ENCODE measurements around the gene RBM33. TPM values are rescaled to one million over a fixed set of nuclear protein-coding genes. Genes with fewer than 3 reads are reported as not detected.

RBM33 gene
- total RNA-seq, 2 donors from 2014 or later = 56.9 to 60.2 TPM

GRCh38 chr7:155785536-155785935 is 141.1 kb downstream of the RBM33 start:
- Histone ChIP-seq H3K4me1 (no peaks in the 10 kb centered on the region), H3K9me3 (no peaks in the 10 kb centered on the region), H3K9ac (ENCODE audit: low read depth in 2 of 2, low read length in 2 of 2) (no peak overlapping the region), H3K27me3 (peaks cover 7% of the 10 kb centered on the region), H3K4me3 (no peak overlapping the region), H3K27ac (no peak overlapping the region), H3K36me3 (no peaks in the 10 kb centered on the region)
- no peak for TF ChIP-seq CTCF (IDR thresholded peaks at IDR 0.05)
- intact Hi-C loops (cut with DNase I) = no loop called here
- DNase-seq = no peak

GRCh38 chr7:155786491-155786890 is 142.0 kb downstream of the RBM33 start:
- intact Hi-C loops (cut with DNase I) = no loop called here
- Histone ChIP-seq H3K4me1 (no peaks in the 10 kb centered on the region), H3K4me3 (no peak overlapping the region), H3K9ac (ENCODE audit: low read depth in 2 of 2, low read length in 2 of 2) (no peak overlapping the region), H3K27me3 (peaks cover 7% of the 10 kb centered on the region), H3K27ac (no peak overlapping the region), H3K36me3 (no peaks in the 10 kb centered on the region), H3K9me3 (no peaks in the 10 kb centered on the region)
- no peak for DNase-seq
- no peak for TF ChIP-seq CTCF (IDR thresholded peaks at IDR 0.05)

- intact Hi-C loops (cut with DNase I) = no loop called here
- H3K27ac ChIP-seq = no peak overlapping the region
- H3K4me3 ChIP-seq = peak overlapping the region; percentile 20
Measured at GRCh38 chr7:155787171-155787851, 142.8 kb downstream of the RBM33 start.

GRCh38 chr7:155788616-155789000 is 144.1 kb downstream of the RBM33 start:
- Histone ChIP-seq H3K36me3 (no peaks in the 10 kb centered on the region), H3K4me1 (no peaks in the 10 kb centered on the region), H3K4me3 (no peak overlapping the region), H3K27me3 (peaks cover 7% of the 10 kb centered on the region), H3K9me3 (no peaks in the 10 kb centered on the region), H3K9ac (ENCODE audit: low read depth in 2 of 2, low read length in 2 of 2) (no peak overlapping the region), H3K27ac (no peak overlapping the region)
- TF ChIP-seq CTCF (IDR thresholded peaks at IDR 0.05) = no peak
- DNase-seq = no peak
- intact Hi-C loops (cut with DNase I) = no loop called here

More at GRCh38 chr7:155787171-155787851, 142.8 kb downstream of the RBM33 start:
- no peak for DNase-seq
- Histone ChIP-seq H3K4me1 (no peaks in the 10 kb centered on the region), H3K36me3 (no peaks in the 10 kb centered on the region), H3K27me3 (peaks cover 7% of the 10 kb centered on the region), H3K9ac (ENCODE audit: low read depth in 2 of 2, low read length in 2 of 2) (peak overlapping the region in 1 of 2 donors; percentile 24), H3K9me3 (no peaks in the 10 kb centered on the region)
- no peak for TF ChIP-seq CTCF (IDR thresholded peaks at IDR 0.05)

- intact Hi-C loops (cut with DNase I) = no loop called here
- no peaks in the 10 kb centered on the region for H3K4me1 ChIP-seq
- peaks cover 7% of the 10 kb centered on the region for H3K27me3 ChIP-seq
- no peak for TF ChIP-seq CTCF (IDR thresholded peaks at IDR 0.05)
- no peaks in the 10 kb centered on the region for H3K36me3 ChIP-seq
- H3K9me3 ChIP-seq = no peaks in the 10 kb centered on the region
- H3K27ac ChIP-seq = no peak overlapping the region
- no peak overlapping the region for H3K9ac ChIP-seq (ENCODE audit: low read depth in 2 of 2, low read length in 2 of 2)
- no peak overlapping the region for H3K4me3 ChIP-seq
- no peak for DNase-seq
Measured at GRCh38 chr7:155789001-155789725, 144.7 kb downstream of the RBM33 start.
